HepG2 (cell line): ENCODE results near the gene SLC2A11. TPM values are rescaled to one million over a fixed set of nuclear protein-coding genes. Genes with fewer than 3 reads are reported as not detected.

Experiments used
- ARID5B ChIP-seq: IDR thresholded peaks from 2 replicates; pipeline ENCODE4 v1.4.0; 2020; ENCODE audit warnings: mild to moderate bottlenecking, missing genetic modification reagents
- ATF7-NPFF ChIP-seq: sonication (generic); formaldehyde crosslinking; IDR thresholded peaks from 2 replicates; pipeline ENCODE4 v1.8.1; 2023; ENCODE audit warnings: mild to moderate bottlenecking, low read depth, missing genetic modification reagents, moderate library complexity
- DPF2 ChIP-seq: sonication (generic); formaldehyde crosslinking; IDR thresholded peaks from 2 replicates; pipeline ENCODE4 v1.4.0; 2020; ENCODE audit warnings: mild to moderate bottlenecking, low read depth, missing genetic modification reagents, borderline replicate concordance
- FOXO1 ChIP-seq: sonication (generic); formaldehyde crosslinking; IDR thresholded peaks from 2 replicates; pipeline ENCODE4 v1.4.0; 2020; ENCODE audit warnings: missing genetic modification reagents
- GRHL1 ChIP-seq: sonication (generic); formaldehyde crosslinking; conservative IDR thresholded peaks from 2 replicates; pipeline ENCODE4 v1.8.0; 2022; ENCODE audit warnings: missing genetic modification reagents
- MIER3 ChIP-seq: IDR thresholded peaks from 2 replicates; pipeline ENCODE4 v1.6.1; 2016; ENCODE audit warnings: missing compliant biosample characterization, borderline replicate concordance
- PRDM4 ChIP-seq: sonication (generic); formaldehyde crosslinking; IDR thresholded peaks from 2 replicates; pipeline ENCODE4 v1.9.0; 2021; ENCODE audit warnings: missing genetic modification reagents, borderline replicate concordance
- SRSF1 ChIP-seq: fragments of 200-400 bp; formaldehyde crosslinking; optimal IDR thresholded peaks from 2 replicates; pipeline ENCODE3; 2017; ENCODE audit warnings: mild to moderate bottlenecking, low read depth, low read length, moderate library complexity
- THRA ChIP-seq: sonication (generic); formaldehyde crosslinking; IDR thresholded peaks from 2 replicates; pipeline ENCODE4 v1.4.0; 2020; ENCODE audit warnings: missing genetic modification reagents, borderline replicate concordance
- ZNF503 ChIP-seq: sonication (generic); formaldehyde crosslinking; IDR thresholded peaks from 2 replicates; pipeline ENCODE4 v1.4.0; 2020; ENCODE audit warnings: missing genetic modification reagents
- ZNF577 ChIP-seq: sonication (generic); formaldehyde crosslinking; IDR thresholded peaks from 2 replicates; pipeline ENCODE4 v1.4.0; 2020; ENCODE audit warnings: mild to moderate bottlenecking, low read depth, missing genetic modification reagents, borderline replicate concordance
- ZSCAN30 ChIP-seq: sonication (generic); formaldehyde crosslinking; IDR thresholded peaks from 2 replicates; pipeline ENCODE4 v1.5.0; 2020; ENCODE audit warnings: mild to moderate bottlenecking, missing genetic modification reagents
- polyA plus RNA-seq, 8 experiments: library from polyadenylated mRNA; depleted of rRNA in 3 of 8; stranded (reverse) in 7 of 8; unstranded in 1 of 8; fragments of >200 nt; fragmentation: Illumina TruSeq in 4 of 8; extraction: Trizol in 4 of 8; gene quantifications; 2 replicates each; pipeline versions ENCODE4 v1.2.1 to v1.2.3, GENCODE V29; 2011 to 2016; ENCODE audit warnings: low read depth in 4 of 8, missing spikeins in 1 of 8, mixed read lengths in 1 of 8; ENCODE audit not compliant: insufficient read depth in 1 of 8
- total RNA-seq, 5 experiments: library from RNA; depleted of rRNA; stranded (reverse); fragments of >200 nt; fragmentation: Illumina TruSeq; extraction: Trizol; gene quantifications; 2 replicates each; pipeline ENCODE4 v1.2.3, GENCODE V29; 2016; ENCODE audit warnings: low read depth in 1 of 5

The SLC2A11 gene
- total and polyA plus RNA-seq, 2 of the 13 experiments (the other 11 are each of a cell fraction or from before 2014, with no cell fraction given) = 15.2 to 15.4 TPM

GRCh38 chr22:23893945-23894709, 36.5 kb downstream of the SLC2A11 start, which contains the start of gene MIF (continued):
- TF ChIP-seq GRHL1 (no peak), MIER3 (CRISPR knock-in tag) (peak; percentile 17; the same call in 1 of the 2 replicates), PRDM4 (no peak), SRSF1 (no peak), ZNF577 (no peak), DPF2 (CRISPR knock-in tag) (no peak), ATF7-NPFF (CRISPR knock-in tag) (peak; percentile 86), THRA (CRISPR knock-in tag) (no peak), ZSCAN30 (CRISPR knock-in tag) (no peak), ARID5B (no peak), FOXO1 (no peak; the same call in 1 of the 2 replicates), ZNF503 (CRISPR knock-in tag) (no peak)
